CD4-positive, alpha-beta T cell treated with Interleukin-6 at 100 ng/mL for 8 hours (primary cell): ENCODE measurements around the gene AKAP8.
"Not testable (repeated sequence)": the region's sequence is repeated elsewhere in the genome, so short reads cannot be mapped to it uniquely, and the experiment has no call there.

Source experiments
- DNase-seq: peaks from one replicate; pipeline ENCODE4 v3.0.0-alpha.2; 2020; ENCODE audit warnings: mixed read lengths, low spot score

The AKAP8 gene

DNA sequence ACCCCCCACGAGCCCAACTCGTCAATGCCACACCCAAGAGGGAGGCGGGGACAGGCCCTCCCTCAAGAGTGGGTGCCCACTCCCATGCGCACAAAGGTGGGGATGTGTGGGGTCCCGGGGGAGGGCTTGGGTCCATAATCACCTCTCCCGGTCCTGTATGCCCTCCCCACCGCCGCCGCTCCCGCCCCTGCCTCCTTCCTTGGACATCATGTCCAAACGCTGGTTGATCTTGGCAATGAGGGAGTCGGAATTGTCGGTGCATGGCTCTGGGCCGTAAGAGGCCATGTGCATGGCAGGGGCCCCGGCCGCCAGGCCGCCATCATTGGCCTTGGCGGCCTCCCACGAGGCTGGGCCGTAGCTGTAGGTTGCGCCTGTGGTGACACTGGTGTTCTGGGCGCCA lies 5.9 kb downstream of the AKAP8 start:
- no peak for DNase-seq

GRCh38 chr19:15372891-15373301 lies 6.7 kb downstream of the AKAP8 start:
- DNase-seq: no peak

DNA sequence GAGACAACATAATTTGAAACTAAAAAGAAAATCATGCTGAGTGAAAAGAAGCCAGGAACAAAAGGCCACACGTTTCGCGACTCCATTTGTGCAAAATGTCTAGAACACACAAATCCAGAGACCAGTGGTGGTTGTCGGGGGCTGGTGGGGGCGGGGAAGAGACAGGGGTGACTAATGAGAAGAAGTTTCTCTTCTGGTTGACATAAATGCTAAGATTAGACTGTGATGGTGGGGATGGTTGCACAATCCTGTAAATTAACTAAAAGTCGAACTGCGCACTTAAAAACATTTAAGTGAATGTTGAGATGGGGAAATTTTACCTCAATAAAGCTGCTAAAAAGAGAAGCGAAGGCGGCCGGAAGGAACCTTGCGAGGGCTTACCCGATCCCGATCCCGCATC lies 7.1 kb downstream of the AKAP8 start:
- no peak for DNase-seq

GRCh38 chr19:15371786-15372380 lies 7.7 kb downstream of the AKAP8 start:
- no peak for DNase-seq

- DNase-seq: no peak
These were observed 8.5 kb downstream of the AKAP8 start for GRCh38 chr19:15371119-15371518.

- DNase-seq: no peak
These were observed 10.0 kb downstream of the AKAP8 start for GRCh38 chr19:15369594-15369891.

- DNase-seq: no peak
These were observed 10.6 kb downstream of the AKAP8 start for GRCh38 chr19:15368798-15369593.

DNA sequence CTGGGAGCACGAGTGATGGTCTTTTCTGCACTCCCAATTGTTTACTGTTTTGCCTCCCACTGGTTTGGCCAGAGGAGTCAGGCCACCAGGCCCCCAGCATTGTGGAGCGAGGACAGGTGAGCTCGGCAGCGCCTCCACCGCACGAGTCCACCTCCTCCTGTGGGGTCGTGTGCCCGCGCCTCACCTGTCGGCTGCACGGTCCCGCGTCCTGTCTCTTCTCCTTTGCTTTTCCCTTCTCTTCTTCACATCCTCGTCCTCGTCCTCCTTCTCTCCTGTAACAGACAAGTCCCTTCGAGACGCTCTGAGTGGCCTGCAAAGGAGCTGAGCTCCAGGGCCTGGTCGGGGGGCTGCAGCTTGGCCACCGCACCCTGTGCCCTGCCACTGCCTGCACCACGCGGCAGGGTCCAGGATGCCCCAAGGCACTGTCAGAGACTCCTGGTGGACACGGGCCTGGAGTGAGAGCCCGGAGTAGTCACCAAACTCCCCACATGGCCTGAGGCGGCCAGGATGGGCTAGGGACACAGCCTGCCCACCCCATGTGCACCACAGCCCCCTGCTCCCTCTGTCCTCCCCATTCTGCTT lies 11.4 kb downstream of the AKAP8 start:
- DNase-seq: no peak

DNA sequence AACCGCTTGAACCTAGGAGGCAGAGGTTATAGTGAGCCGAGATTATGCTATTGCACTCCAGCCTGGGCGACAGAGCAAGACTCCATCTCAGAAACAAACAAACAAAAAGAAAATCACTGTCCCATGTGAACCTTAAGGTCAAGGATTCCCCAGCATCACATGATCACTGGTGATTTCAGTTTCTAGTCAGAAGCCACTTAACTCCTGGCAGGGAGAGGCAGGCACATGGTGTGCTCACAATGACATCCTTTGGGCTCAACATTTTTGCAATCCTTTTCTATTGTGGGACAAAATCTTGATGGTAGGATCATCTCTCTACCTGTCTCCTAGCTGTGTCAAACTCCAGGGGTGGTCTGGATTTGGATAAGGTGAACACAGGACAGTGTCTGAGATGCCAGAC lies 12.1 kb downstream of the AKAP8 start:
- no peak for DNase-seq

DNA sequence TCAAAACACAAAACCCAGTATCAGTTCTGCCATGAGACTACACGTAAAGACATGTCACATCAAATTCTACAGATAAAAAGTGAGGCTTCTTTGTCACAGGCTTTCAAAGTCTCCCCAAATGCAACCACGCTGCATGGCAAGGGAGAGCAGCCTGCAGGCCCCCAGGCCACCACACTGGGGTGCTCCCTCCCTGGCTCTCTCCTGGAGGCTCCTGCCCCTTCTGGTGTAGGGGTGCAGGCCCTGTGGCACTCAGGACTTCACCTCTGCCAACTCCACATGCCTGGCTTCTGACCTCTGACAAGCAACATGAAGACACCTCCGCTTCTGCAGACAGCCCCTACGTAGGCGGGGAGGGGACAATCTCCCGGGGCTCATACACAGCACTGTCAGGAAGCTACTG lies 14.3 kb downstream of the AKAP8 start:
- no peak for DNase-seq

GRCh38 chr19:15363791-15364190 lies 15.8 kb downstream of the AKAP8 start:
- not testable (repeated sequence) for DNase-seq

DNA sequence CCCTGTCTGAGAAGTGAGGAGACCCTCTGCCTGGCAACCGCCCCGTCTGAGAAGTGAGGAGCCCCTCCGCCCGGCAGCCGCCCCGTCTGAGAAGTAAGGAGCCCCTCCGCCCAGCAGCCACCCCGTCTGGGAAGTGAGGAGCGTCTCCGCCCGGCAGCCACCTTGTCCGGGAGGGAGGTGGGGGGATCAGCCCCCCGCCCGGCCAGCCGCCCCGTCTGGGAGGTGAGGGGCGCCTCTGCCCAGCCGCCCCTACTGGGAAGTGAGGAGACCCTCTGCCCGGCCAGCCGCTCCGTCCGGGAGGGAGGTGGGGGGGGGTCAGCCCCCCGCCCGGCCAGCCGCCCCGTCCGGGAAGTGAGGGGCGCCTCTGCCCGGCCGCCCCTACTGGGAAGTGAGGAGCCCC lies 16.5 kb downstream of the AKAP8 start:
- DNase-seq: not testable (repeated sequence)

GRCh38 chr19:15360015-15360414 lies 19.6 kb downstream of the AKAP8 start:
- DNase-seq: not testable (repeated sequence)

DNA sequence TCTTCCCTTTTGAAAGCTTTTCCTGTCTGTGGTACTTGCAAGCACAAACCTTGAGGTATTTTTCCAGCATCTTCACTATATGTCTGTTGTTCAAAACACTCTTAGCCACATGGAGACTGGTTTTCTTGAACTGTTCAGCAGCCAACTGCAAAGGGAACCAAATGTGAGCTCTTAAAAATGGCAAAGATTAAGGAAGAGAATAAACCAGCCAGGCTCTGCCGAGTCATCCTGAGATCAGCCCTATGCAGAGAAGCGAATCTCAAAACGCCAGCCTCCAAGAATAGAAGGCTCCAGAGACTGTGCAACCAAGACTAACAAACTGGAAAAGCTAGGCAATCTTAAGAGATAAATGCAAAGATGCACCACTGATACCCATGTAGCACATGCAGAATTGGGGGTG lies 20.7 kb downstream of the AKAP8 start:
- no peak for DNase-seq

GRCh38 chr19:15357906-15358305 lies 21.7 kb downstream of the AKAP8 start:
- DNase-seq: no peak

- no peak for DNase-seq
These were observed 24.9 kb downstream of the AKAP8 start for GRCh38 chr19:15354566-15355296.

DNA sequence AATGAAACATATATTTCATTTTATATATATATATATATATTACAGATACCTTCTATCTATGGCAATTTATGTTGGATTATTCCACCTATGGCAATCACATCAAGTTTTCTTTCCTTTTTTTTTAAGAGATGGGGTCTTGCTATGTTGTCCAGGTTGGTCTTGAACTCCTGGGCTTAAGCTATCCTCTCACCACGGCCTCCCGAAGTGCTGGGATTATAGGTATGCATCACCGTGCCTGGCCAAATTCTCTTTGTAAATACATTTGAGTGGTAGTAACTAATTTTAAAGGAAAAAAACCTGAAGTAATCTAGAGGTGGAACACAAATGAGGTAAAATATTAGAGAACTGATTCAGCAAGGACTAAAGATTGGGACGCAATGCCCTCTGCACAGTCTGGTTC lies 25.7 kb downstream of the AKAP8 start:
- no peak for DNase-seq

- DNase-seq: not testable (repeated sequence)
These were observed 27.1 kb downstream of the AKAP8 start for GRCh38 chr19:15352535-15352934.

DNA sequence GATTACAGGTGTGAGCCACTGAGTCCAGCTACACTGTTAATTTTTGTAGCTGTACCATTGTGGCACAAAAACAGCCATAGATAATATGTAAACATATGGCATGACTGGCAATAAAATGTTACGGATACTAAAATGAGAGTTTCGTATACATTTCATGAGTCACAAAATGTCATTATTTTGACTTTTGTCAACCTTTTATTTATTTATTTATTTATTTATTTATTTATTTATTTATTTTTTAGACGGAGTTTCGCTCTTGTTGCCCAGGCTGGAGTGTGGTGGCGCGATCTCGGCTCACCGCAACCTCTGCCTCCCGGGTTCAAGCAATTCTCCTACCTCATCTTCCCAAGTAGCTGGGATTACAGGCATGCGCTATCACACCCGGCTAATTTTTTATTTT lies 38.3 kb downstream of the AKAP8 start:
- DNase-seq: not testable (repeated sequence)

DNA sequence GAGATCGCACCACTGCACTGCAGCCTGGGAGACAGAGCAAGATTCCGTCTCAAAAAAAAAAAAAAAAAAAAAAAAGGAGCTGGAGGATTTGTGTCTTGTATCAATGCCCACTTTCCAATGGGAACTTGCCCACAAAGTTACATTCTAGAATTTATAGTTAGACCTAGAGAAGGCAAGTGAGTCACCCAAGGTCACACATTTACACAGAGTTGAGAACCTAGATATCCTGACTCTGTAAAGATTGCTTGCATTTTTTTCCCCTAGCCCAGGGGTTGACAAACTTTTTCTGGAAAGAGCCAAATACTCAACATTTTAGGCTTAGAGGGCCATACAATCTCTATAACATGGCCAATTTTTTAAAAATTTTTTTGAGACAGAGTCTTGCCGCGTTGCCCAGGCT lies 39.5 kb downstream of the AKAP8 start:
- DNase-seq: no peak

DNA sequence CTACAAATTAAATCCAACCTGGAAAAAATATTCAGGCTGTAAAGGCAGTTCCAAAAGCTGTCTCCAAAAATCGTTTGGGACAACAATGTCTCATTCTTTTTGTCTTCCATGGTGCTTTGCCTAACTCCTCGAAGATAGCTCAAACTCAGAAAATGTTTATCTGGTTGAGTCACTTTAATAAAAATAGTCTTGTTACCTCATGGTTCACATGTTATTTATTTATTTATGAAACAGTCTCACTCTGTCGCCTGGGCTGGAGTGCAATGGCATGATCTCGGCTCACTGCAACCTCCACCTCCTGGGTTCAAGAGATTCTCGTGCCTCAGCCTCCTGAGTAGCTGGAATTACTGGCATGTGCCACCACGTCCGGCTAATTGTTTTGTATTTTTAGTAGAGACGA lies 42.4 kb downstream of the AKAP8 start:
- no peak for DNase-seq

GRCh38 chr19:15335992-15336391 lies 43.6 kb downstream of the AKAP8 start:
- DNase-seq: not testable (repeated sequence)
